CD14-positive monocyte (primary cell): Measurements from ENCODE around the gene CTAGE1. TPM values are rescaled to one million over a fixed set of nuclear protein-coding genes. Genes with fewer than 3 reads are reported as not detected.

Experiments used
- DNase-seq, 3 donors: peaks; one replicate each; pipeline ENCODE4 v3.0.0-alpha.2; 2011 to 2022
- H2AFZ ChIP-seq: 2 replicates; pipeline ENCODE4 v1.6.0; 2012; ENCODE audit warnings: mild to moderate bottlenecking, low read depth, low read length, inconsistent platforms; ENCODE audit not compliant: insufficient read depth, poor library complexity, severe bottlenecking
- H3K27ac ChIP-seq, 2 donors: 1 replicate in 1 of 2; 2 replicates in 1 of 2; pipeline ENCODE4 v1.5.1; 2012 to 2013; ENCODE audit warnings: low read length in 2 of 2, control low read depth in 1 of 2, inconsistent platforms in 1 of 2, low read depth in 1 of 2, mild to moderate bottlenecking in 1 of 2
- H3K27me3 ChIP-seq, 2 donors: one replicate each; pipeline versions ENCODE4 v1.6.0 to v1.6.1; 2011 to 2013; ENCODE audit warnings: low read length in 2 of 2; ENCODE audit not compliant: control insufficient read depth in 2 of 2, insufficient read depth in 2 of 2
- H3K36me3 ChIP-seq, 2 donors: replicated peaks in 1 of 2; 1 replicate in 1 of 2; 2 replicates in 1 of 2; pipeline versions ENCODE4 v1.5.1 to v1.6.1; 2012 to 2013; ENCODE audit warnings: low read length in 2 of 2, control low read depth in 1 of 2, inconsistent platforms in 1 of 2, mild to moderate bottlenecking in 1 of 2; ENCODE audit not compliant: insufficient read depth in 2 of 2, control insufficient read depth in 1 of 2
- H3K4me1 ChIP-seq, 2 donors: 1 replicate in 1 of 2; 2 replicates in 1 of 2; pipeline versions ENCODE4 v1.5.1 to v1.6.1; 2012 to 2013; ENCODE audit warnings: low read length in 2 of 2, control low read depth in 1 of 2, inconsistent platforms in 1 of 2, mild to moderate bottlenecking in 1 of 2, moderate library complexity in 1 of 2; ENCODE audit not compliant: insufficient read depth in 2 of 2, control insufficient read depth in 1 of 2
- H3K4me2 ChIP-seq: replicated peaks from 2 replicates; pipeline ENCODE3; 2012; ENCODE audit warnings: low read length, moderate library complexity, mild to moderate bottlenecking; ENCODE audit not compliant: poor library complexity, severe bottlenecking; ENCODE audit errors: extremely low read depth
- H3K4me3 ChIP-seq, 3 experiments: fragments of 200-600 bp in 1 of 3; sonication (generic) in 1 of 3; replicated peaks in 1 of 3; 1 replicate in 2 of 3; 2 replicates in 1 of 3; pipeline ENCODE4 v1.5.1; 2011 to 2013; ENCODE audit warnings: low read length in 3 of 3, mild to moderate bottlenecking in 3 of 3, control low read depth in 2 of 3, low read depth in 2 of 3, inconsistent platforms in 1 of 3, moderate library complexity in 1 of 3
- H3K79me2 ChIP-seq: 2 replicates; pipeline ENCODE4 v1.6.0; 2012; ENCODE audit warnings: mild to moderate bottlenecking, control low read depth, inconsistent platforms, low read length, moderate library complexity; ENCODE audit not compliant: insufficient read depth
- H3K9ac ChIP-seq: 2 replicates; pipeline ENCODE4 v1.6.0; 2017; ENCODE audit warnings: low read length, mild to moderate bottlenecking; ENCODE audit not compliant: insufficient read depth, poor library complexity, severe bottlenecking
- H3K9me3 ChIP-seq, 2 donors: replicated peaks in 1 of 2; 1 replicate in 1 of 2; 2 replicates in 1 of 2; pipeline versions ENCODE4 v1.5.1 to v1.6.1; 2012 to 2013; ENCODE audit warnings: low read length in 2 of 2, control low read depth in 1 of 2; ENCODE audit not compliant: control insufficient read depth in 1 of 2, insufficient read depth in 1 of 2
- H4K20me1 ChIP-seq: 2 replicates; pipeline ENCODE4 v1.6.0; 2012; ENCODE audit warnings: mild to moderate bottlenecking, low read length, control low read depth, moderate library complexity; ENCODE audit not compliant: insufficient read depth
- H3K27ac Mint-ChIP-seq, 7 donors: one replicate each; pipeline ENCODE4 v1.8.0; 2020; ENCODE audit warnings: mild to moderate bottlenecking in 7 of 7, mixed read lengths in 7 of 7, moderate library complexity in 6 of 7, inconsistent platforms in 2 of 7
- H3K27me3 Mint-ChIP-seq, 3 donors: one replicate each; pipeline ENCODE4 v1.8.0; 2021 to 2022; ENCODE audit warnings: low read depth in 3 of 3, mild to moderate bottlenecking in 3 of 3, mixed read lengths in 3 of 3, moderate library complexity in 3 of 3, inconsistent platforms in 1 of 3
- H3K36me3 Mint-ChIP-seq, 2 donors: one replicate each; pipeline ENCODE4 v1.8.0; 2020; ENCODE audit warnings: mixed read lengths in 2 of 2, inconsistent platforms in 1 of 2, mild to moderate bottlenecking in 1 of 2
- H3K4me1 Mint-ChIP-seq: one replicate; pipeline ENCODE4 v1.8.0; 2020; ENCODE audit warnings: mild to moderate bottlenecking, mixed read lengths
- H3K4me3 Mint-ChIP-seq, 2 donors: one replicate each; pipeline ENCODE4 v1.8.0; 2020; ENCODE audit warnings: mild to moderate bottlenecking in 2 of 2, mixed read lengths in 2 of 2, moderate library complexity in 1 of 2
- H3K9me3 Mint-ChIP-seq, 7 donors: one replicate each; pipeline ENCODE4 v1.8.0; 2020 to 2022; ENCODE audit warnings: mixed read lengths in 7 of 7, mild to moderate bottlenecking in 6 of 7, moderate library complexity in 6 of 7, inconsistent platforms in 2 of 7
- CTCF ChIP-seq: fragments of 200-600 bp; IDR thresholded peaks from one replicate; pipeline ENCODE4 v1.8.0; 2022; ENCODE audit warnings: antibody characterized with exemption, mild to moderate bottlenecking
- WGBS: methylation state at CpG from one replicate; pipeline ENCODE4 v1.1.5; 2013; ENCODE audit warnings: missing lambda C conversion rate; ENCODE audit not compliant: insufficient coverage; 5-methylcytosine and 5-hydroxymethylcytosine counted together
- intact Hi-C, 2 donors: fragments of 100-400 bp; cut with micrococcal nuclease; formaldehyde crosslinking; loops; one replicate each; pipeline versions ENCODE4 v1.15.0 to v1.15.1; 2023
- polyA plus RNA-seq, 3 donors: library from polyadenylated mRNA; depleted of rRNA in 1 of 3; unstranded in 2 of 3; stranded (reverse) in 1 of 3; fragments of 300-500 nt in 2 of 3; fragments of >200 nt in 1 of 3; fragmentation: Illumina TruSeq in 2 of 3; gene quantifications; 1 replicate in 2 of 3; 2 replicates in 1 of 3; pipeline ENCODE4 v1.2.3, GENCODE V29; 2012 to 2021

Gene CTAGE1
- polyA plus RNA-seq, 3 donors = not detected

- 80% methylated on average over 1 of the region's 5 CpGs for WGBS
- H3K27ac ChIP-seq = no peak overlapping the region
- no peaks in the 10 kb centered on the region for H3K9me3 ChIP-seq
- Mint-ChIP-seq H3K27ac (no peak overlapping the region), H3K9me3 (peaks cover 0 to 12% (median 5%) of the 10 kb centered on the region in 7 donors), H3K27me3 (peaks cover 0 to 3% (median 0%) of the 10 kb centered on the region in 3 donors), H3K36me3 (no peaks in the 10 kb centered on the region), H3K4me3 (no peak overlapping the region), H3K4me1 (no peaks in the 10 kb centered on the region)
- no peaks in the 10 kb centered on the region for H3K79me2 ChIP-seq
- H3K4me1 ChIP-seq = no peaks in the 10 kb centered on the region
- no peak overlapping the region for H3K4me3 ChIP-seq
- no peak for DNase-seq
- H3K9ac ChIP-seq = no peak overlapping the region
- H3K4me2 ChIP-seq = no peak overlapping the region
- TF ChIP-seq CTCF = no peak
- no peak overlapping the region for H2AFZ ChIP-seq
- no peaks in the 10 kb centered on the region for H4K20me1 ChIP-seq
- no peaks in the 10 kb centered on the region for H3K36me3 ChIP-seq
- no peaks in the 10 kb centered on the region for H3K27me3 ChIP-seq
- intact Hi-C loops = no loop called here
Observed at GRCh38 chr18:22434973-22435608, 17.4 kb upstream of the CTAGE1 start.

GRCh38 chr18:22433956-22434355 is 16.2 kb upstream of the CTAGE1 start:
- H3K27me3 ChIP-seq = no peaks in the 10 kb centered on the region
- intact Hi-C loops = no loop called here
- no peak overlapping the region for H3K27ac Mint-ChIP-seq

More at GRCh38 chr18:22433956-22434355, 16.2 kb upstream of the CTAGE1 start:
- Histone ChIP-seq H3K4me1 (no peaks in the 10 kb centered on the region), H2AFZ (no peak overlapping the region), H3K4me2 (no peak overlapping the region), H3K9me3 (no peaks in the 10 kb centered on the region), H3K9ac (no peak overlapping the region), H3K36me3 (no peaks in the 10 kb centered on the region), H3K27ac (no peak overlapping the region), H3K4me3 (no peak overlapping the region), H3K79me2 (no peaks in the 10 kb centered on the region), H4K20me1 (no peaks in the 10 kb centered on the region)
- peaks cover 0 to 9% (median 5%) of the 10 kb centered on the region in 7 donors for H3K9me3 Mint-ChIP-seq
- 93% methylated on average over 3 of the region's 7 CpGs for WGBS
- TF ChIP-seq CTCF = no peak
- H3K4me3 Mint-ChIP-seq = no peak overlapping the region
- peaks cover 0 to 3% (median 0%) of the 10 kb centered on the region in 3 donors for H3K27me3 Mint-ChIP-seq
- no peaks in the 10 kb centered on the region for H3K4me1 Mint-ChIP-seq
- no peaks in the 10 kb centered on the region for H3K36me3 Mint-ChIP-seq
- DNase-seq = no peak
